K562 (cell line): ENCODE measurements around the gene CENPO. TPM values are rescaled to one million over a fixed set of nuclear protein-coding genes. Genes with fewer than 3 reads are reported as not detected.

Experiments
- CTBP1 ChIP-seq: fragments of 450-650 bp; IDR thresholded peaks from 2 replicates; pipeline ENCODE4 v1.6.1; 2016; ENCODE audit warnings: borderline replicate concordance
- CTCF ChIP-seq, 3 experiments: IDR thresholded peaks in 2 of 3; conservative IDR thresholded peaks in 1 of 3; 2 replicates each; pipeline ENCODE4 v1.5.1; 2011 to 2012; ENCODE audit warnings: low read length in 3 of 3, mild to moderate bottlenecking in 3 of 3, control low read depth in 2 of 3, improper control_type of control experiment in 1 of 3, inconsistent platforms in 1 of 3, low read depth in 1 of 3, mixed read lengths in 1 of 3, moderate library complexity in 1 of 3; ENCODE audit not compliant: insufficient read depth in 2 of 3
- CXXC5 ChIP-seq: fragments of 250-450 bp; sonication (Bioruptor Pico); IDR thresholded peaks from 2 replicates; pipeline ENCODE4 v1.8.0; 2022; ENCODE audit warnings: inconsistent platforms, mild to moderate bottlenecking, moderate library complexity
- ID3 ChIP-seq, 2 experiments: fragments of 250-450 bp in 1 of 2; fragments of 450-650 bp in 1 of 2; sonication (Bioruptor Pico) in 1 of 2; IDR thresholded peaks; 2 replicates each; pipeline versions ENCODE4 v1.6.1 to v1.8.0; 2016 to 2021; ENCODE audit warnings: mild to moderate bottlenecking in 2 of 2, moderate library complexity in 2 of 2, missing compliant biosample characterization in 1 of 2, missing genetic modification characterization in 1 of 2
- KHSRP ChIP-seq: fragments of 450-650 bp; IDR thresholded peaks from 2 replicates; pipeline ENCODE4 v1.6.1; 2017
- LCOR ChIP-seq: sonication (generic); formaldehyde crosslinking; IDR thresholded peaks from 2 replicates; pipeline ENCODE4 v1.8.0; 2022; ENCODE audit warnings: mild to moderate bottlenecking, missing genetic modification reagents
- NR3C1 ChIP-seq: sonication (generic); formaldehyde crosslinking; IDR thresholded peaks from 2 replicates; pipeline ENCODE4 v1.8.1; 2022; ENCODE audit warnings: missing genetic modification reagents
- PBX2 ChIP-seq, 2 experiments: IDR thresholded peaks in 1 of 2; conservative IDR thresholded peaks in 1 of 2; 2 replicates each; pipeline ENCODE4 v1.6.1; 2016; ENCODE audit warnings: low read depth in 2 of 2, mild to moderate bottlenecking in 1 of 2, missing compliant biosample characterization in 1 of 2, missing genetic modification characterization in 1 of 2, moderate library complexity in 1 of 2
- RBM15 ChIP-seq: fragments of 200-400 bp; formaldehyde crosslinking; IDR thresholded peaks from 2 replicates; pipeline ENCODE4 v1.6.1; 2018; ENCODE audit warnings: mild to moderate bottlenecking, low read length, moderate library complexity; ENCODE audit not compliant: insufficient read depth
- SMAD4 ChIP-seq: fragments of 250-450 bp; sonication (Bioruptor Pico); conservative IDR thresholded peaks from 2 replicates; pipeline ENCODE4 v1.8.0; 2021; ENCODE audit warnings: inconsistent platforms, mild to moderate bottlenecking, moderate library complexity
- THAP12 ChIP-seq: fragments of 250-450 bp; sonication (Bioruptor Pico); IDR thresholded peaks from 2 replicates; pipeline ENCODE4 v1.9.0; 2021; ENCODE audit warnings: mild to moderate bottlenecking, inconsistent platforms
- THRAP3 ChIP-seq: fragments of 450-650 bp; IDR thresholded peaks from 2 replicates; pipeline ENCODE4 v1.6.1; 2016; ENCODE audit warnings: mild to moderate bottlenecking, inconsistent platforms, borderline replicate concordance
- ZNF124 ChIP-seq: sonication (generic); formaldehyde crosslinking; IDR thresholded peaks from 2 replicates; pipeline ENCODE4 v1.8.1; 2022; ENCODE audit warnings: missing genetic modification reagents
- ZNF518B ChIP-seq: fragments of 250-450 bp; sonication (Bioruptor Pico); IDR thresholded peaks from 2 replicates; pipeline ENCODE4 v1.5.0; 2021; ENCODE audit warnings: mild to moderate bottlenecking, moderate library complexity
- ZNF695 ChIP-seq: fragments of 450-650 bp; formaldehyde crosslinking; IDR thresholded peaks from 2 replicates; pipeline ENCODE4 v1.4.0; 2020; ENCODE audit warnings: mild to moderate bottlenecking, moderate library complexity
- ZZZ3 ChIP-seq: fragments of 450-650 bp; IDR thresholded peaks from 2 replicates; pipeline ENCODE4 v1.6.1; 2016; ENCODE audit warnings: antibody characterized with exemption, mild to moderate bottlenecking, moderate library complexity
- polyA plus RNA-seq, 8 experiments: library from polyadenylated mRNA; depleted of rRNA in 4 of 8; stranded (reverse) in 5 of 8; unstranded in 3 of 8; fragments of >200 nt; fragmentation: Nextera tagmentation in 2 of 8; fragmentation: Illumina TruSeq in 1 of 8; extraction: Ambion mirVana in 2 of 8; extraction: Trizol in 1 of 8; gene quantifications; 2 replicates each; pipeline versions ENCODE4 v1.2.1 to v1.2.3, GENCODE V29; 2011 to 2014; ENCODE audit warnings: inconsistent platforms in 1 of 8, missing spikeins in 1 of 8
- total RNA-seq, 7 experiments: library from RNA; depleted of rRNA in 6 of 7; stranded (reverse); fragments of >200 nt in 6 of 7; fragmentation: Illumina TruSeq in 2 of 7; extraction: Trizol in 2 of 7; gene quantifications; 2 replicates each; pipeline versions ENCODE4 v1.2.1 to v1.2.3, GENCODE V29; 2011 to 2021; ENCODE audit warnings: low replicate concordance in 1 of 7

The CENPO gene
- total and polyA plus RNA-seq, 9 of the 15 experiments (the other 6 are each of a cell fraction or from before 2014, with no cell fraction given): 30.6 to 59.4 (median 38.9) TPM

GRCh38 chr2:24853996-24854395 lies 60.8 kb downstream of the CENPO start (continued):
- TF ChIP-seq CTCF (IDR thresholded peaks at IDR 0.05 in 2 of 3, conservative IDR thresholded peaks at IDR 0.05 in 1 of 3; ENCODE audit: insufficient read depth in 2 of 3, low read depth in 1 of 3, low read length in 3 of 3) (peak in 1 of 3 experiments; percentile 39; a peak in 2 of 6 replicates), ZNF695 (no peak), CTBP1 (peak; percentile 20; the same call in 1 of the 2 replicates), KHSRP (no peak), ZNF518B (no peak), CXXC5 (CRISPR knock-in tag) (no peak), ID3 (CRISPR knock-in tag; IDR thresholded peaks at IDR 0.05) (no peak), ID3 (tag; IDR thresholded peaks at IDR 0.05) (no peak), THAP12 (CRISPR knock-in tag) (no peak), SMAD4 (CRISPR knock-in tag) (no peak), ZZZ3 (no peak), PBX2 (CRISPR knock-in tag; IDR thresholded peaks at IDR 0.05; ENCODE audit: low read depth) (no peak), PBX2 (tag; conservative IDR thresholded peaks at IDR 0.05; ENCODE audit: low read depth) (no peak), NR3C1 (no peak), RBM15 (no peak), LCOR (CRISPR knock-in tag) (no peak), THRAP3 (no peak), ZNF124 (no peak)
